GM19240 (cell line): ENCODE results near the gene ADRM1.

Source experiments
- DNase-seq: peaks from one replicate; pipeline ENCODE4 v3.0.0; 2011; ENCODE audit warnings: low spot score; ENCODE audit not compliant: insufficient read length

The ADRM1 gene

DNA sequence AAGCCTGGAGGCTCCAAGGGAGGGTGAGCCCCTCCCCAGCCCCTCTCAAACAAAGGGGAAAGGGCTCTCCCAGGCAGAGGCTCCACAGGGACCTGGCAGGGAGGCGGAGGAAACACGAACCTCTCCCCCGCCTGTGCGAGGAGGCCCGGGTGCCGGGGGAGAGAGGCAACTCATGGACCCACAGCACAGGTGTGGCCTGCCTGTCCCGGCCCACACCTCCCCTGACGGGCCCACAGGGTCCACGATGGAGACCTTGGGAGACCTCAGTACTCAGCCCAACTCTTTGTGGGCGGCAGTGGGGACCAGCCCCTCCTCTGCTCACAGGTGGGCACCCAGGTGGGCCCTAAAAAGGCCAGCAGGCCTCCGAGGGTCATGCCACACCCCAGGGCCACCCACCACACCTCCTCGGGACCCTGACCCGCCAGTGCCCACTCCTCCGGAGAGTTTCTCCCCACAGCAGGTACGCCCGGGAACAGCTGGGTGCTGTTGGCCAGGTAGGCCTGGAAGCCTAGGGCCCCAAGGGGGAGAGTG, 52.1 kb downstream of the ADRM1 start:
- no peak for DNase-seq

DNA sequence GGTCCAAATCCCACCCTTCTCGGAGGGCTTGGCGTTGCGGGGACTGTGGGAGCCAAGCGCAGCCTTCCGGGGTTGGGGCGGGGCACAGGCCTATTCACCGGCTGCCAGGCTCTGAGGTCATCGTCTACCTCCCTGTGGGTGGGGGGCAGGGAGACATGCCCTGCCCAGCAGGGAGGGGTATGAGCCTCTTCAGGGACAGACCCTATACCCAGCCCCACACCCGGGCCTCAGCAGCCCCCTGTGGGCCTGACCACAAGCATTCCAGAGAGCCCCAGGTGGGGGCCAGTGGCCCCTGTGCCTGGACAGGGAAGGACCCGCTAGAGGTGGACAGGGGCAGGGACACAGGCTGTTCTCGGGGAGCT, 52.7 kb downstream of the ADRM1 start:
- no peak for DNase-seq

DNA sequence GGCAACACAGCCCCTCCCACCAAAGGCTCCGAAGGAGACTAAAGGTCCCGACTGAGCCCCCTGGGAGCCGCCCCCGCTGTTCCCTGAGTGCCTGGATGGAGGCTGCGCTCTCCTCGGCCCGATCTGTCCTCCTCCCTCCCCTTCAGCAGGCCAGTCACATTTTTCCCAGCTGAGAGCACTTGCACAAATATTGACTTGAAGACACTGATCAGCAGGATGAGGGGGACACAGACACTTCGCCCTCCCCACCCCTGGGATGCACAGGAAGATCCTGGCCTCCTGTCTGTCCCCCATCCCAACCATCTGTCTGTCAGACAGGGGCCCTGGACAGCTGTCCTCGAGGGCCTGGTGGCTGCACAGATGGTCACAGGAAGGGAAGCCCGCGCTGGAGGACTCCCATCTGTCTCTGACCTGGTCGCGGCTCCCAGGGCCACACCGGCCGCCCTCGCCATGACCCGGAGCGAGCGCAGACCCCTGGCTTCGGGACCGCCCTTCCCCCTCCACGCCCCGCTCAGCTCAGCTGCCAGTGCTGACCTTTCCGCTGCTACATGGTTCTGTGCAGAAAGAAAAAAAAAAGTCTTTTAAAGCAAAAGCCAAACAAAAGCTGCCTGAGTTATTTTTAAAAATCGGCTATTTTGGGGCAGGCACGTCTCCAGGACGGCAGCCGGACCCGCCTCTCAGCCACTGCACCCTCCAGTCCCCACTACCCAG, 53.2 kb downstream of the ADRM1 start:
- no peak for DNase-seq

DNA sequence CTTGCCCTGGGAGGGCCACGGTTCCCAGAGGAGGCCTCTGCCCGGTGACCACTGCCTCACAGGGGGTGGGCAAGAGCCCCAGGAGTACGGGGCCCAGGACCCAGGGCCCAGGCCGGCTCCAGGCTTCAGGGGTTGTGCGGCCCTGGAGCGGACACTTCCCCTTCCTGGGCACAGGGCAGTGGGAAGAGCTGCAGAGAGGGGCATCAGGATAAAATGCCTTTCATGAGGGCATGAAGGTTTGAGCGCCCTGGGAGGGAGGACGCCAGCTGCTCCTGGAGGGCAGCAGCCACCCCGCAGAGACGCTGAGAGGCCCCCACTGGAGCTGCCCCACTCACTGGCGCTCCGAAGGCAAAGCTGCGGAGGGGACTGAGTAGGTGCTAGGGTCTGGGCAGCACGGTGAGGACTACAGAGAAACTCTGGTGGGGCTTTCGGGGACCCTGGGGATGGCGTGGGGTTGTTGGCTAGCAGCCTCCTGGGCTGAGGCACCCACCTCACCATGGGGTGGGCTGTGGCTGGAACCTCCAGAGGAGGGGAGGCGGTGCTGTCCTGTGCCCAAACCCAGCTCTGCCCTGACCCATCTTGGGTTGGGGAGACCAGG, 53.9 kb downstream of the ADRM1 start:
- no peak for DNase-seq

DNA sequence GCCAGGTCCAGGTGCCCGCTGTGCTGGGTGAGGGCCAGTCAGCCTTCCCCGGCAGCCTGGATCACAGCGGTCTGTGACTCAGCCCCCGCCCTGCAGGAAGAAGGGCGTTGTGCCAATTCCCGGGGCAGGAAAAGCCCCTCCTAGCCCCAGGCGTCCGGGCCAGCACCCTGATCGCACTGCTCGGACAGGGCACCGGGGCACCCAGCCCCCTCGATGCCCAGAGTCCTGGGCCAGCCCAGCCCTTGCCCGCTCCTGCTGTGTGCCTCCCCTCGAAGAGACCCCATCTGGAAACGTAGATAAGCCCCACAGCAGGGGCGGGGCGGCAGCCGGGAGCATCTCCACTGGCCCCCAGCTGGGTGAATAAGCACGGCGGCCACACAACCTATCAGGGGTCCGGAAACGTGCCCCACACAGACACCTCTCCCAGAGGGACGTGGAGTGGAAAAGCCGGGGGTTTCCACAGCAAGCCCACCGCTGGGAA, 54.4 kb downstream of the ADRM1 start:
- DNase-seq: no peak

DNA sequence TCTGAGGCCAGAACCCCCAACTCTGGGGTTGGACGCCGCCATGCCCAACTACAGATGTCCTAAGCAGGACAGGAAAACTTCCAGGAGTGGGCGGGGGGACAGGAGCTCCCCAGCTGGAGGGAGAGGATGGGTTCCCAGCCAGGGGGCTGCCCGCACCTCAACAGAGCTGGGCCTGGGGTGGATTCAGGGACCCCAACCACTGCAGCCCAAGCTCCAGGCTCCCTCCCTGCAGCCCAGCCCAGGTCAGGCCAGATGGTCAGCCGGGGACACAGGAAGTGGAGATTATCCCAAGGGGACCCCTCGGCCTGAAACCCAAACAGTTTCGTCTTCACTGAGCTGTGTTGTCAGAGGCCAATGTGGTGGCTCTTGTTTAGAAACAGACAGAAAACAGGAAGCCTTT, 54.9 kb downstream of the ADRM1 start:
- DNase-seq: no peak
